Keratinocyte (primary cell): ENCODE results near the gene OGG1. TPM values are rescaled to one million over a fixed set of nuclear protein-coding genes. Genes with fewer than 3 reads are reported as not detected.

Source experiments
- DNase-seq: peaks from one replicate; pipeline ENCODE4 v3.0.0-alpha.2; 2011; ENCODE audit warnings: low read depth, missing footprints, low spot score
- FAIRE-seq: peaks from 2 replicates; lab custom pipeline; 2011; peaks lifted over from hg19 to GRCh38; lab: Jason Lieb, UNC
- H2AFZ ChIP-seq: 2 replicates; pipeline ENCODE4 v1.6.0; 2012; ENCODE audit warnings: low read length, control low read depth, inconsistent platforms; ENCODE audit not compliant: control insufficient read depth
- H3K27ac ChIP-seq: 2 replicates; pipeline ENCODE4 v1.5.1; 2011; ENCODE audit warnings: low read length; ENCODE audit not compliant: control insufficient read depth, insufficient read depth
- H3K27me3 ChIP-seq: 3 replicates; pipeline ENCODE4 v1.6.0; 2011; ENCODE audit warnings: low read length; ENCODE audit not compliant: control insufficient read depth, insufficient read depth; ENCODE audit errors: extremely low read depth
- H3K36me3 ChIP-seq, 2 experiments: 2 replicates in 1 of 2; 3 replicates in 1 of 2; pipeline ENCODE4 v1.5.1; 2011; ENCODE audit warnings: low read length in 2 of 2, mild to moderate bottlenecking in 1 of 2; ENCODE audit not compliant: control insufficient read depth in 2 of 2, insufficient read depth in 2 of 2; ENCODE audit errors: extremely low read depth in 1 of 2
- H3K4me1 ChIP-seq: 3 replicates; pipeline ENCODE4 v1.5.1; 2011; ENCODE audit warnings: low read length; ENCODE audit not compliant: control insufficient read depth, insufficient read depth; ENCODE audit errors: extremely low read depth
- H3K4me2 ChIP-seq: 3 replicates; pipeline ENCODE4 v1.6.0; 2011; ENCODE audit warnings: low read depth, low read length; ENCODE audit not compliant: control insufficient read depth, insufficient read depth; ENCODE audit errors: extremely low read depth
- H3K4me3 ChIP-seq, 3 experiments: fragments of 200-600 bp in 1 of 3; sonication (generic) in 1 of 3; 2 replicates in 2 of 3; 3 replicates in 1 of 3; pipeline ENCODE4 v1.5.1; 2011 to 2016; ENCODE audit warnings: low read length in 3 of 3, mild to moderate bottlenecking in 3 of 3, control low read depth in 2 of 3, inconsistent platforms in 1 of 3, low read depth in 1 of 3, mixed read lengths in 1 of 3, mixed run types in 1 of 3, moderate library complexity in 1 of 3; ENCODE audit not compliant: control insufficient read depth in 2 of 3, insufficient read depth in 2 of 3; ENCODE audit errors: extremely low read depth in 1 of 3
- H3K79me2 ChIP-seq: 2 replicates; pipeline ENCODE4 v1.6.0; 2012; ENCODE audit warnings: low read length; ENCODE audit not compliant: control insufficient read depth, insufficient read depth
- H3K9ac ChIP-seq: 3 replicates; pipeline ENCODE4 v1.6.0; 2011; ENCODE audit warnings: low read length; ENCODE audit not compliant: control insufficient read depth, insufficient read depth; ENCODE audit errors: extremely low read depth
- H3K9me1 ChIP-seq: 3 replicates; pipeline ENCODE4 v1.6.0; 2011; ENCODE audit warnings: low read length; ENCODE audit not compliant: control insufficient read depth, insufficient read depth; ENCODE audit errors: extremely low read depth
- H3K9me3 ChIP-seq: 2 replicates; pipeline ENCODE4 v1.5.1; 2012; ENCODE audit warnings: low read depth, low read length; ENCODE audit not compliant: control insufficient read depth
- H4K20me1 ChIP-seq: 3 replicates; pipeline ENCODE4 v1.6.0; 2011; ENCODE audit warnings: low read length; ENCODE audit not compliant: control insufficient read depth, insufficient read depth; ENCODE audit errors: extremely low read depth
- CTCF ChIP-seq, 3 experiments: IDR thresholded peaks in 1 of 3; conservative IDR thresholded peaks in 1 of 3; optimal IDR thresholded peaks in 1 of 3; 2 replicates in 2 of 3; 3 replicates in 1 of 3; pipeline versions ENCODE3 to v1.5.1; 2011; ENCODE audit warnings: low read length in 3 of 3, mild to moderate bottlenecking in 3 of 3, moderate library complexity in 2 of 3, control low read depth in 1 of 3, inconsistent platforms in 1 of 3; ENCODE audit not compliant: insufficient read depth in 2 of 3; ENCODE audit errors: extremely low read depth in 1 of 3
- EZH2 ChIP-seq: IDR thresholded peaks from one replicate; pipeline ENCODE4 v1.6.1; 2012; ENCODE audit warnings: inconsistent platforms, mild to moderate bottlenecking, low read length, moderate library complexity
- dilution Hi-C: fragments of 300-500 bp; cut with MboI; formaldehyde crosslinking; loops from one replicate; pipeline ENCODE4 v1.7.0; 2020; ENCODE audit warnings: low sequenced_read_pairs; ENCODE audit not compliant: extremely low pct_ligation_motif_present
- polyA plus RNA-seq, 5 experiments: library from polyadenylated mRNA; depleted of rRNA in 3 of 5; stranded (reverse) in 3 of 5; stranded (forward) in 1 of 5; unstranded in 1 of 5; fragments of >200 nt; gene quantifications; 1 replicate in 1 of 5; 2 replicates in 3 of 5; 3 replicates in 1 of 5; pipeline versions ENCODE4 v1.2.1 to v1.2.3, GENCODE V29; 2011 to 2012; ENCODE audit warnings: missing spikeins in 2 of 5, low read depth in 1 of 5, low replicate concordance in 1 of 5

Gene OGG1
- polyA plus RNA-seq, 1 donor (not counting 4 experiments of a cell fraction or from before 2014, with no cell fraction given) = 17.5 TPM

DNA sequence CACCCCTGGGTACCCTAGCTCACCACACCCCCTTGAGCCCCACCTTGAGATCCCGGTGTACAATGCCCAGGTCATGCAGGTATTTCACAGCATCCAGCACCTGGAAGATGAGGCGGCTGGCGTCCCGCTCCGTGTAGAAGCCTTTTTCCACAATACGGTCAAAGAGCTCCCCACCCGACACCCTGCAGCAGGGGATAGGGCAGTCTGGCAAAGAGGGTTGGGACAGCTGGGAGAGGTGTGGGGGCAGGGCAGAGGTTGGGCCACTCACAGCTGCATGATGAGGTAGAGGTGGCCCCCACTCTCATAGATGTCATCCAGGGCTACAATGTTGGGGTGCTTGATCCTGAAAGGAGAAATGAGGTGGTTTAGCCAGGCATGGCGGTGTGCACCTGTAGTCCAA, 13.1 kb downstream of the OGG1 start:
- H3K4me3 ChIP-seq = no peak overlapping the region
- DNase-seq (no peak), FAIRE-seq (no peak)
- H3K9me1 ChIP-seq = no peaks in the 10 kb centered on the region
- H3K9me3 ChIP-seq = no peaks in the 10 kb centered on the region
- H4K20me1 ChIP-seq = no peaks in the 10 kb centered on the region
- dilution Hi-C loops = no loop called here
- H3K27ac ChIP-seq = no peak overlapping the region
- no peak overlapping the region for H3K9ac ChIP-seq
- no peaks in the 10 kb centered on the region for H3K4me1 ChIP-seq
- no peak for TF ChIP-seq EZH2
- TF ChIP-seq CTCF (optimal IDR thresholded peaks at IDR 0.05 in 1 of 3, IDR thresholded peaks at IDR 0.05 in 1 of 3, conservative IDR thresholded peaks at IDR 0.05 in 1 of 3; ENCODE audit: extremely low read depth in 1 of 3, insufficient read depth in 2 of 3, low read length in 3 of 3) = no peak
- H3K4me2 ChIP-seq = no peak overlapping the region
- no peak overlapping the region for H2AFZ ChIP-seq
- no peaks in the 10 kb centered on the region for H3K27me3 ChIP-seq
- peaks cover 2 to 7% of the 10 kb centered on the region in 2 experiments for H3K36me3 ChIP-seq
- no peaks in the 10 kb centered on the region for H3K79me2 ChIP-seq

DNA sequence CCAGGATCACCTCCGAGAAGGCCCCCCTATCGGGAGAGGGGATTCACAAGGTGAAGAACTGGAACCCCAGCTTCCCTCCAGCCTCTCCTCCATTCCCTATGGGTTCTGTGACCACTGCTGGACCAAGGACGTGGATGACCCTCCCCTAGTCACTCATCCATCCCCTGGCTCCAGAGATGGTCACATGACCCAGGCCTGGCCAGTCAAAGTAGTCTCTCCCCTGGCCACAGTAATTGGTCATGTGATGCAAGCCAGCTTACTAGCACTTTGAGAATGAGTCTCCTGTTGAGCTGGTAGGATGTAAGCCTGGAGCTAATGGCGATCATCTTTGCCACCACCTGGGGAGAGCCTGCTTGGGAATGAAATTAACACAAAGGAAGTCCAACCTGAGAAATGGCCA, 16.1 kb downstream of the OGG1 start:
- no peak for FAIRE-seq

More for the DNA sequence above, 16.1 kb downstream of the OGG1 start:
- H2AFZ ChIP-seq = no peak overlapping the region
- no peak for TF ChIP-seq EZH2
- TF ChIP-seq CTCF (optimal IDR thresholded peaks at IDR 0.05 in 1 of 3, IDR thresholded peaks at IDR 0.05 in 1 of 3, conservative IDR thresholded peaks at IDR 0.05 in 1 of 3; ENCODE audit: extremely low read depth in 1 of 3, insufficient read depth in 2 of 3, low read length in 3 of 3) = no peak
- dilution Hi-C loops = no loop called here
- no peaks in the 10 kb centered on the region for H4K20me1 ChIP-seq
- H3K9me3 ChIP-seq = no peaks in the 10 kb centered on the region
- no peak overlapping the region for H3K4me2 ChIP-seq
- no peak overlapping the region for H3K4me3 ChIP-seq
- H3K27me3 ChIP-seq = peaks cover 5% of the 10 kb centered on the region
- H3K79me2 ChIP-seq = no peaks in the 10 kb centered on the region
- H3K4me1 ChIP-seq = peaks cover 5% of the 10 kb centered on the region
- H3K9me1 ChIP-seq = no peaks in the 10 kb centered on the region
- no peak for DNase-seq
- no peak overlapping the region for H3K27ac ChIP-seq
- H3K36me3 ChIP-seq = no peaks in the 10 kb centered on the region
- H3K9ac ChIP-seq = no peak overlapping the region
